Measurements from ENCODE around the gene OR52H1. TPM values are rescaled to one million over a fixed set of nuclear protein-coding genes. Genes with fewer than 3 reads are reported as not detected.

OR52H1 gene
- total and polyA plus RNA-seq, 2 of the 8 experiments (the other 6 are each of a cell fraction or from before 2014, with no cell fraction given): 0.09 TPM; not detected in 1

DNA sequence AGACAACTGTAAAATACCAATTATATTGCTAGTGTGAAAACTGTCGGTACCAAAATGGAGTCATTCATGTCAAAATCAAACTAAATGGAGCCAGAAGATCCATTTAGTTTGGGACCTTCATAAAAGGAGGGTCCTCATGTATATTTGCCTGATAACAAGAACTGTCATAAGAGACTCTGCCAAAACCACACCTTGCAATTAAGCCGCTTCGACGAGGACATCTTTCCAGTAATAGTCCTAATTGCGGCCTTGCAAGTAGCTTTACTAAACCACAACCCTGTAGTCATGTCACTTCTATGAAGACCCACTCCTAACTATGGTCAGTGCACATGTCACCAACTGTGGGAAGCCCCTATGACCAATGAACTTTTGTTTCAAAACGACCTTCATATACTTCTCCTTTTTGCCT, 47.9 kb downstream of the OR52H1 start:
- no peak for FAIRE-seq

More for the DNA sequence above, 47.9 kb downstream of the OR52H1 start:
- Histone ChIP-seq H2AFZ (ENCODE audit: low read length) (no peak overlapping the region), H3K14ac (ENCODE audit: insufficient read length) (no peak overlapping the region), H3K9me3 (ENCODE audit: insufficient read depth in 2 of 2, low read depth in 1 of 2, low read length in 1 of 2) (no peaks in the 10 kb centered on the region), H2BK15ac (ENCODE audit: low read length) (no peak overlapping the region), H2BK20ac (ENCODE audit: low read length) (no peak overlapping the region), H2BK5ac (ENCODE audit: low read depth, low read length) (no peak overlapping the region), H2AK5ac (ENCODE audit: low read depth, low read length) (no peak overlapping the region), H2BK12ac (ENCODE audit: low read depth, low read length) (no peak overlapping the region), H3K4me2 (ENCODE audit: insufficient read depth in 1 of 2, low read depth in 2 of 2, low read length in 2 of 2) (no peak overlapping the region), H3K18ac (ENCODE audit: extremely low read depth, low read length) (no peak overlapping the region), H3K56ac (replicated peaks; ENCODE audit: insufficient read length, low read depth, low read length) (no peak overlapping the region), H4K5ac (ENCODE audit: insufficient read length, low read depth, low read length) (no peak overlapping the region), H3K4me1 (replicated peaks in 1 of 4; ENCODE audit: control insufficient read depth in 3 of 4, insufficient read depth in 4 of 4, low read length in 3 of 4) (no peaks in the 10 kb centered on the region), H3K4me3 (ENCODE audit: extremely low read depth in 1 of 4, insufficient read depth in 2 of 4, low read depth in 3 of 4, low read length in 4 of 4) (no peak overlapping the region), H3K23ac (ENCODE audit: insufficient read length) (no peak overlapping the region), H2BK120ac (replicated peaks; ENCODE audit: low read depth, low read length) (no peak overlapping the region), H4K91ac (replicated peaks; ENCODE audit: insufficient read length, low read length) (no peak overlapping the region), H3K27ac (ENCODE audit: low read depth, low read length) (no peak overlapping the region), H3K9ac (replicated peaks in 1 of 4; ENCODE audit: extremely low read depth in 1 of 4, low read depth in 3 of 4, low read length in 3 of 4) (no peak overlapping the region), H3K36me3 (ENCODE audit: control insufficient read depth in 2 of 4, insufficient read depth in 4 of 4, low read length in 3 of 4) (no peaks in the 10 kb centered on the region), H3K79me2 (ENCODE audit: control insufficient read depth in 1 of 2, insufficient read depth in 2 of 2, low read length in 2 of 2) (no peaks in the 10 kb centered on the region), H4K8ac (ENCODE audit: extremely low read depth, insufficient read depth, low read length) (no peak overlapping the region), H4K20me1 (replicated peaks in 1 of 2; ENCODE audit: control insufficient read depth in 1 of 2, insufficient read depth in 2 of 2, low read length in 2 of 2) (no peaks in the 10 kb centered on the region), H3K27me3 (replicated peaks in 1 of 4; ENCODE audit: control insufficient read depth in 3 of 4, extremely low read depth in 1 of 4, insufficient read depth in 3 of 4, low read length in 3 of 4) (no peaks in the 10 kb centered on the region), H3K79me1 (ENCODE audit: low read depth, low read length) (no peaks in the 10 kb centered on the region), H3K4ac (replicated peaks; ENCODE audit: insufficient read length, low read depth, low read length) (no peak overlapping the region), H3K23me2 (ENCODE audit: low read depth, low read length) (no peaks in the 10 kb centered on the region)
- no peak for TF ChIP-seq NRF1 (IDR thresholded peaks at IDR 0.05; ENCODE audit: low read depth, low read length)
- CTCF ChIA-PET (ENCODE audit: partially characterized antibody): no interaction called here
- no peak for DNase-seq (ENCODE audit: low read depth in 1 of 2, low spot score in 2 of 2)
- WGBS, 2 experiments (ENCODE audit: extremely low coverage in 1 of 2, insufficient coverage in 1 of 2, insufficient read length in 1 of 2, insufficient replicate concordance in 2 of 2, low coverage in 1 of 2, low lambda C conversion rate in 2 of 2, missing lambda C conversion rate in 1 of 2): 94% methylated on average over 6 of the region's 6 CpGs; no CpG with 5 or more reads in 1 of the 2 experiments
- POLR2A ChIA-PET (ENCODE audit: partially characterized antibody): no interaction called here

Measured in H1 (cell line).